Ovary (tissue), 9 donors: Measurements from ENCODE around the gene FGFR2. TPM values are rescaled to one million over a fixed set of nuclear protein-coding genes. Genes with fewer than 3 reads are reported as not detected.

ENCODE experiments used
- DNase-seq, 5 donors: peaks; one replicate each; pipeline ENCODE4 v3.0.0-alpha.2; 2019 to 2020
- H3K27ac ChIP-seq, 2 donors: fragments of 200-600 bp; one replicate each; pipeline versions ENCODE4 v1.5.1 to v1.8.0; 2019 to 2022
- H3K27me3 ChIP-seq: fragments of 200-600 bp; one replicate; pipeline ENCODE4 v1.8.0; 2022
- H3K36me3 ChIP-seq: fragments of 200-600 bp; sonication (generic); one replicate; pipeline ENCODE4 v1.5.1; 2019
- H3K4me1 ChIP-seq: one replicate; pipeline ENCODE4 v1.8.1; 2013; ENCODE audit warnings: mild to moderate bottlenecking, moderate library complexity; ENCODE audit not compliant: insufficient read depth
- H3K4me3 ChIP-seq: fragments of 200-600 bp; sonication (generic); one replicate; pipeline ENCODE4 v1.5.1; 2017
- H3K9me3 ChIP-seq, 2 donors: fragments of 200-600 bp in 1 of 2; sonication (generic) in 1 of 2; one replicate each; pipeline versions ENCODE4 v1.5.1 to v1.8.1; 2013 to 2019; ENCODE audit warnings: mild to moderate bottlenecking in 1 of 2, moderate library complexity in 1 of 2
- CTCF ChIP-seq, 3 donors: fragments of 450-650 bp in 2 of 3; fragments of 200-600 bp in 1 of 3; IDR thresholded peaks; one replicate each; pipeline versions ENCODE4 v1.5.1 to v1.8.0; 2016 to 2022; ENCODE audit warnings: antibody characterized with exemption in 3 of 3, mild to moderate bottlenecking in 1 of 3
- EP300 ChIP-seq: sonication (generic); formaldehyde crosslinking; IDR thresholded peaks from one replicate; pipeline ENCODE4 v1.6.1; 2017; ENCODE audit warnings: antibody characterized with exemption
- POLR2A ChIP-seq: fragments of 450-650 bp; IDR thresholded peaks from one replicate; pipeline ENCODE4 v1.6.1; 2017; ENCODE audit warnings: antibody characterized with exemption, mild to moderate bottlenecking, moderate library complexity
- WGBS, 3 donors: extraction: QIAGEN DNeasy Blood & Tissue Kit in 1 of 3; methylation state at CpG; one replicate each; pipeline versions ENCODE4 v1.1.5 to v1.1.7; 2013 to 2017; 5-methylcytosine and 5-hydroxymethylcytosine counted together
- intact Hi-C, 4 donors: fragments of 100-400 bp; cut with DNase I; formaldehyde crosslinking; loops; one replicate each; pipeline versions ENCODE4 v1.11.0 to v1.15.1; 2022 to 2023
- polyA plus RNA-seq, 2 donors: library from polyadenylated mRNA; stranded (reverse); fragments of 200-250 nt in 1 of 2; fragments of 350-450 nt in 1 of 2; fragmentation: Illumina TruSeq in 1 of 2; extraction: RNeasy Lipid Tissue Mini Kit (QIAGEN cat#74804) in 1 of 2; gene quantifications; one replicate each; pipeline ENCODE4 v1.2.3, GENCODE V29; 2013 to 2014
- total RNA-seq, 7 donors: library from RNA; depleted of rRNA in 2 of 7; stranded (reverse); fragments of >200 nt in 2 of 7; fragmentation: NEBNext Ultra II Directional in 3 of 7; extraction: Animal tissue kit (Norgen Biotek cat#: 25700) in 3 of 7; gene quantifications; one replicate each; pipeline versions ENCODE4 v1.1.0 to v1.2.4, GENCODE V29; 2016 to 2023
- donor health status: DM: no; HTN: no; CAD: no; lungs with moderate emphysema.
- donor health status: DM: no; HTN: no; CAD: no.
- donor health status: Bipolar disorder and iron deficiency.
- donor health status: DM: yes; HTN: yes; CAD: no.
- donor health status: DM: no; HTN: no; CAD: no.
- donor health status: DM: yes; HTN: yes; CAD: no.

Gene FGFR2
- total and polyA plus RNA-seq, 9 donors: 8.8 to 52.2 (median 26.5) TPM

DNA sequence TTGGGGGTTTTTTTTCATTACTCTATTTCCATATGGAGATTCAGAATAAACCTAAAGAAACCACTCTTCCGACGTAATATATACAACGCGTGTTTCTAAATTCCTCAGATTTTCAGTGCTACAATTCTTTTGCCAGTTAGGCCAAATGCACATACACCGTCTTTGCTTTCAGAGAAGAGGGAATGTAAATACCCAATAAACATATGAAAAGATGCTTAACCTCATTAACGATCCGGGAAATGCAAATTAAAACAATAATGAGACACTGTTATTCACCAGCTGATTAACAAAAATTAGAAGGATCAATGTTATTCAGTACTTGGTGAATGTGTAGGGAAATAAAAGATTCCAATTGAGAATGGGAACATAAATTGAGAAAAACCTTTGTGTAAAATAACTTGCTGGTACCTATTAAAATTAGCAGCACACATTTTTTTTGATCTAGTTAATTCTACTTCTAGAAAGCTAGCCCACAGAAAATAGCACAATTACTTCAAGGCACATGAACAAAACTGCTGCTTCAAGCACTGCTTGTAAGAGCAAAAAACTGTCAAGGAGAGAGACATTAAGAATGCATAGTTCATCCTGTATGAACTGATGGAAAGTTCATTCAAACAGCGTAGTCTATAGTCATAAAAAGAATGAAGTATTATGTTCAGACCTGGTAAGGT is 56.7 kb downstream of the FGFR2 start:
- no peaks in the 10 kb centered on the region for H3K9me3 ChIP-seq
- intact Hi-C loops: no loop called here
- H3K36me3 ChIP-seq: no peaks in the 10 kb centered on the region
- no peak for DNase-seq
- 86 to 89% (median 88%) methylated on average over 8 of the region's 8 CpGs for WGBS, 3 donors
- TF ChIP-seq EP300: no peak
- no peak for TF ChIP-seq POLR2A
- TF ChIP-seq CTCF (IDR thresholded peaks at IDR 0.05): no peak
- H3K4me1 ChIP-seq: no peaks in the 10 kb centered on the region
- H3K27ac ChIP-seq: no peak overlapping the region
- H3K4me3 ChIP-seq: no peak overlapping the region
- H3K27me3 ChIP-seq: no peaks in the 10 kb centered on the region

DNA sequence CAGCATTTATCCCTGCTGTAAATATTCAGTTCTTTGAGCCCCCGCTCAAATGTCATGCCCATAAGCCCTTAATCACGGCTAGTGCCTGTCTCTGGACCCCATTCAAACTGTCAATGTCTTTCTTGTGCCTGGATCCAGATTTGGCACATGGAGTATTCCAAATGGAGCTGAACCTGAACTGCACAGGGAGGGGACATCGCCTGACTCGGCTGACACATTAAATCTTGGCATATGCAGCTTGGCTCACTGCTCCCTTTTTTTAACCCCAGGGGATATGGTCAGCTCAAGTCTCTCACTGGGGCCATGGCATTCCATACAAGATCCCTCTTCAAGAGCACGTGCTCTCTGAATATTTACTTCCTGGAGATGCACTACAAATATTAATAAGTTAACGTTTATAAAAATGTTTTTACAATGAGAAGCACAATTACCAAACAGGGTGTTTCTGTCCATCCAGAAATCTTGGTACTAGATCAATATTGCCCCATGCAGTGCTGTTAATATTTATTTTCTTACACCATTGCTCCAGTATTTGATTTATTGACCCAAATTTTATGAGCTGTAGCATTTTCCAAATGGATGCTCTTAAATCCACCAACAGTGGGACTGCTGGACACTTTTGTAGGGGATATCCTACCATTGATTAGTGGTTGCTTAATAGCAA is 57.4 kb downstream of the FGFR2 start:
- Histone ChIP-seq H3K9me3 (no peaks in the 10 kb centered on the region), H3K27ac (no peak overlapping the region), H3K36me3 (no peaks in the 10 kb centered on the region), H3K4me1 (no peaks in the 10 kb centered on the region), H3K4me3 (no peak overlapping the region), H3K27me3 (no peaks in the 10 kb centered on the region)
- 75 to 79% (median 77%) methylated on average over 6 of the region's 6 CpGs for WGBS, 3 donors
- no peak for DNase-seq
- intact Hi-C loops: no loop called here
- TF ChIP-seq POLR2A (no peak), CTCF (IDR thresholded peaks at IDR 0.05) (no peak), EP300 (no peak)

GRCh38 chr10:121539786-121540185 is 58.5 kb downstream of the FGFR2 start:
- no peak overlapping the region for H3K27ac ChIP-seq
- H3K4me3 ChIP-seq: no peak overlapping the region
- H3K36me3 ChIP-seq: no peaks in the 10 kb centered on the region
- intact Hi-C loops: no loop called here
- TF ChIP-seq CTCF (IDR thresholded peaks at IDR 0.05) (no peak), POLR2A (no peak), EP300 (no peak)
- no peaks in the 10 kb centered on the region for H3K4me1 ChIP-seq
- no peaks in the 10 kb centered on the region for H3K27me3 ChIP-seq
- no peak for DNase-seq
- no peaks in the 10 kb centered on the region for H3K9me3 ChIP-seq
- 91 to 95% (median 94%) methylated on average over 7 of the region's 7 CpGs for WGBS, 3 donors

DNA sequence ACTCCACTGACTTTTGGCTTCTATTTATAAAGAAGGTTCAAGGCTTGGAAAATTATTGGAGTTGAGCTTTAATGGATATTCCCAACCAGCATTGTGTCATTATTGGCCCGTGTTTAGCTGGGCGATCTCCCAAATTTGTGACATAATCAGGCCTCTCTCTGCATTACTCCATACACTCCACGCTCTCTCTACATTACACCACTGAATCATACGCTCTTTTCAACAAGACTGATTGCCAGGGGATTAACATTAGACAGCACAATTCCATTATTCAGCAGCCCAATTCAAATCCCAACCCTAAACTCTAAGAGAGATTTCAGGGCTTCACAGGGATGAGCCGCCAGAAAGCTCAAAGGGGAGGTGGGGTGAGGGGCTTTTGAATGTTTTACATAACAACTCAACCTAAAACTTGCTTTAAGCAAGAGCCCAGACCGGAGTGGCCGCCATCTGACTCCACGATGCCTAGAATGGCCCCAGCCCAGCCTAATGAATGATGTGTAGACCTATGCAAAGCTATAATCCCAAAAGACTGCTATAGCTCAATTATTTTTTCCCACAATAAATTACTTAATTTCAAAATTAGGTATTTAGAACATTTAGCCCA is 61.8 kb downstream of the FGFR2 start:
- Histone ChIP-seq H3K36me3 (no peaks in the 10 kb centered on the region), H3K4me3 (no peak overlapping the region), H3K27me3 (no peaks in the 10 kb centered on the region), H3K27ac (no peak overlapping the region), H3K4me1 (no peaks in the 10 kb centered on the region), H3K9me3 (no peaks in the 10 kb centered on the region)
- 80 to 94% (median 92%) methylated on average over 8 of the region's 8 CpGs for WGBS, 3 donors
- intact Hi-C loops: no loop called here
- no peak for DNase-seq
- no peak for TF ChIP-seq EP300
- no peak for TF ChIP-seq CTCF (IDR thresholded peaks at IDR 0.05)
- TF ChIP-seq POLR2A: no peak
